Hepatocyte (in vitro differentiated cells): ENCODE results near the gene GNAT2. TPM values are rescaled to one million over a fixed set of nuclear protein-coding genes. Genes with fewer than 3 reads are reported as not detected.

Experiments
- DNase-seq: peaks from one replicate; pipeline ENCODE4 v3.0.0-alpha.2; 2016; ENCODE audit warnings: low spot score
- H2AFZ ChIP-seq: fragments of 200-600 bp; sonication (generic); 2 replicates; pipeline ENCODE4 v1.6.0; 2016; ENCODE audit warnings: antibody characterized with exemption, mild to moderate bottlenecking
- H3K27ac ChIP-seq: fragments of 200-600 bp; sonication (generic); 2 replicates; pipeline ENCODE4 v1.5.1; 2016; ENCODE audit warnings: mild to moderate bottlenecking
- H3K27me3 ChIP-seq: fragments of 200-600 bp; sonication (generic); 2 replicates; pipeline ENCODE4 v1.6.1; 2016
- H3K36me3 ChIP-seq: fragments of 200-600 bp; sonication (generic); replicated peaks from 2 replicates; pipeline ENCODE4 v1.5.1; 2016; ENCODE audit warnings: low read depth; ENCODE audit not compliant: insufficient read depth
- H3K4me1 ChIP-seq: fragments of 200-600 bp; sonication (generic); 2 replicates; pipeline ENCODE4 v1.5.1; 2016; ENCODE audit warnings: mild to moderate bottlenecking, moderate library complexity; ENCODE audit not compliant: insufficient read depth
- H3K4me2 ChIP-seq: fragments of 200-600 bp; sonication (generic); 2 replicates; pipeline ENCODE4 v1.6.0; 2016
- H3K4me3 ChIP-seq: fragments of 200-600 bp; sonication (generic); 2 replicates; pipeline ENCODE4 v1.5.1; 2016; ENCODE audit warnings: mild to moderate bottlenecking
- H3K79me2 ChIP-seq: fragments of 200-600 bp; sonication (generic); 2 replicates; pipeline ENCODE4 v1.6.0; 2017; ENCODE audit warnings: mild to moderate bottlenecking
- H3K9me2 ChIP-seq: fragments of 200-600 bp; sonication (generic); replicated peaks from 2 replicates; pipeline ENCODE4 v1.6.0; 2017; ENCODE audit warnings: mild to moderate bottlenecking; ENCODE audit not compliant: insufficient read depth
- H3K9me3 ChIP-seq: fragments of 200-600 bp; sonication (generic); 2 replicates; pipeline ENCODE4 v1.5.1; 2016; ENCODE audit warnings: low read depth, mild to moderate bottlenecking
- H4K20me1 ChIP-seq: fragments of 200-600 bp; sonication (generic); 2 replicates; pipeline ENCODE4 v1.6.0; 2016; ENCODE audit warnings: mild to moderate bottlenecking; ENCODE audit not compliant: insufficient read depth, poor library complexity, severe bottlenecking
- EZH2 ChIP-seq: fragments of 200-600 bp; sonication (generic); IDR thresholded peaks from 2 replicates; pipeline ENCODE4 v1.6.1; 2016; ENCODE audit warnings: antibody characterized with exemption, mild to moderate bottlenecking, borderline replicate concordance
- EZH2phosphoT487 ChIP-seq: fragments of 200-600 bp; sonication (generic); IDR thresholded peaks from one replicate; pipeline ENCODE4 v1.6.1; 2018; ENCODE audit warnings: antibody characterized with exemption, mild to moderate bottlenecking, low read depth, moderate library complexity; ENCODE audit not compliant: unreplicated experiment, severe bottlenecking
- WGBS: methylation state at CpG from one replicate; pipeline ENCODE4 v1.1.6; 2016; ENCODE audit warnings: low lambda C conversion rate; ENCODE audit errors: missing lambda C conversion rate; 5-methylcytosine and 5-hydroxymethylcytosine counted together
- polyA plus RNA-seq: library from polyadenylated mRNA; unstranded; fragments of >200 nt; fragmentation: Nextera tagmentation; extraction: Ambion mirVana; gene quantifications from 2 replicates; pipeline ENCODE4 v1.2.1, GENCODE V29; 2016
- total RNA-seq: library from RNA; depleted of rRNA; stranded (reverse); fragments of >200 nt; gene quantifications from 2 replicates; pipeline ENCODE4 v1.2.3, GENCODE V29; 2014
- TF ChIP-seq, protein P1 (sequence below): fragments of 200-600 bp; sonication (generic); IDR thresholded peaks from 2 replicates; pipeline ENCODE4 v1.5.1; 2016; ENCODE audit warnings: antibody characterized with exemption, mild to moderate bottlenecking; ENCODE audit not compliant: poor library complexity

The GNAT2 gene
- total and polyA plus RNA-seq, 2 experiments from 2014 or later = 0.18 TPM; not detected in 1

DNA sequence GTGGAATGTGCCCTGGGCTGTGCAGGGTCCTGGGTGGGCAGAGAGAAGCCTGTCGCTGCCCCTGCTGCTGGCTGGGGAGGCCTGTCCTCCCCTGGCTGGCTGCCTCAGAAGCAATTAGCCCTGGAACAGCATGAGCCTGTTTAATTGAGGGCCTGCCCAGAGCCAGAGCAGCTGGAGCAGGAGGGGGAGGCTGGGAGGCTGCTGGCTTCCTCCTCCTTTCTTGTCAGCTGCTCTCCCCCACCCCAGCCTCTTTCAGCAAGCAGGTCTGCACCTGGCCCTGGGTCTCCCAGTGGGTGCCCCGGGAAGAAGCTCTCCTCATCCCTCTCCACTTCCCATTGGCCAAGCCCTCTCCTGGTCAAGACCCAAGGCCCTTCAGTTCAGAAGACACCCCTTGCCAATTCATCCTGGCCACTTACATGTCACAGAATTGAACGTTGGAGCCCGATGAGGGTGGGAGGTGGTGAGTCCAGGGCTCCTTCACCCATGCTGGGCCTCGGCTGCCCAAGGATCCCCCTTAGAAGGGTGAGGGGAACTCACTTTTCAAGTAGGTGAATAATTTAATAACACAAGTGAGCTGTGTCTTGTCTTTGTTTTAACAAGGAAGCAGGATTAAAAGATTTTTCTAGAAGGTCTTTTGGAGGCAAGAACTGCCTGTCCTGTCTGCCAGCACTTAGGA lies 13.4 kb upstream of the GNAT2 start:
- Histone ChIP-seq H3K4me1 (peaks cover 13% of the 10 kb centered on the region), H2AFZ (no peak overlapping the region), H3K27ac (peak overlapping the region; percentile 48), H4K20me1 (no peaks in the 10 kb centered on the region), H3K27me3 (no peaks in the 10 kb centered on the region), H3K9me2 (no peaks in the 10 kb centered on the region), H3K4me2 (no peak overlapping the region), H3K9me3 (no peaks in the 10 kb centered on the region), H3K36me3 (no peaks in the 10 kb centered on the region), H3K4me3 (no peak overlapping the region), H3K79me2 (no peaks in the 10 kb centered on the region)
- TF ChIP-seq EZH2 (no peak), EZH2phosphoT487 (no peak)
- TF ChIP-seq, protein P1, sequence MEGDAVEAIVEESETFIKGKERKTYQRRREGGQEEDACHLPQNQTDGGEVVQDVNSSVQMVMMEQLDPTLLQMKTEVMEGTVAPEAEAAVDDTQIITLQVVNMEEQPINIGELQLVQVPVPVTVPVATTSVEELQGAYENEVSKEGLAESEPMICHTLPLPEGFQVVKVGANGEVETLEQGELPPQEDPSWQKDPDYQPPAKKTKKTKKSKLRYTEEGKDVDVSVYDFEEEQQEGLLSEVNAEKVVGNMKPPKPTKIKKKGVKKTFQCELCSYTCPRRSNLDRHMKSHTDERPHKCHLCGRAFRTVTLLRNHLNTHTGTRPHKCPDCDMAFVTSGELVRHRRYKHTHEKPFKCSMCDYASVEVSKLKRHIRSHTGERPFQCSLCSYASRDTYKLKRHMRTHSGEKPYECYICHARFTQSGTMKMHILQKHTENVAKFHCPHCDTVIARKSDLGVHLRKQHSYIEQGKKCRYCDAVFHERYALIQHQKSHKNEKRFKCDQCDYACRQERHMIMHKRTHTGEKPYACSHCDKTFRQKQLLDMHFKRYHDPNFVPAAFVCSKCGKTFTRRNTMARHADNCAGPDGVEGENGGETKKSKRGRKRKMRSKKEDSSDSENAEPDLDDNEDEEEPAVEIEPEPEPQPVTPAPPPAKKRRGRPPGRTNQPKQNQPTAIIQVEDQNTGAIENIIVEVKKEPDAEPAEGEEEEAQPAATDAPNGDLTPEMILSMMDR = no peak
- DNase-seq = no peak
- WGBS = 81% methylated on average over 5 of the region's 5 CpGs

DNA sequence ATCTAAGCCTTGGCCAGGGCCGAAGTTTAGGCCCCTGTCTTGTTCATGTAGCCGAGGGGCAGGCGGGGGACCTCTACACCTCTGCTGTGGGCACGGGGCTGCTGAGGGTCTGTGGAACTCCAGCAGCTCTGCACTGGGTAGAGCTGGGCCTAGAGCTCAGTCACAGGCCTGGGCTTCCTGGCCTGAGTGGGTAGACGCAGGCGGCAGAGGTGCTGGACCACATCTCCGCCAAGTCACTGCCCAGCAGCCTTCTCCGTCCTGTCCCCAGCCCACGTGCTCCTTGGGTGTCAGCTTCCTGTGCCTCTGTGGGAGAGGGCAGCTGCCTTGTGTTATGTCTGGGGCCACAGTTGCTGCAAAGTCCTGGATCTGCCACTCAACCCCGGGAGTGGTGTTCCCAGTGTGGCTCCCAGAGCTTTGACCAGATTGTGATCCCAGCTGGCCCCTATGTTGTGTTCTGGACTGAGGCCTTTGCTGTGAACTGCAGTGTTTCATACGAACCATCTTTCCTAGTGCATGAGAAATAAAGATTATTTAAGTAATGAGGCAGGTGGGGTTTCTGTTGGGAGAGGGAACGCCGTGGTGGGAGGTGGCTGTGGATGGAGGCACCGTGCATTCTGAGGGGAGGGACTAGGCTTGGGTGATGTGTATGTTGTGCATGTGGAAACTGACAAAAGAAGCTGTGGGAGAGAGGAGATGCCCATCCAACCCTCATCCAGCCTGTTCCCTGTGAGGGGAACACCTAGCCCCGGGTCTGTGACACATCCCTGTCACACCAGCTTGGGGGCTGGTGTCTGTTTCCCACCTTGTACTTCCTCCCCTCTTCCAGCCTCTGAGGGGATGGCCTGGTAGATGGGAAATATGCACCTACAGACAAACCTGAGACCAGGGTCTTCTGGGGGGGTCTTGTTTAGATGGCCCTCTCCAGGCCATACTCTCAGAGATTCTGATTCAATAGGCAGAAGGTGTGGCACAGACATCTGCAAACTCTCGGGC lies 12.4 kb upstream of the GNAT2 start:
- Histone ChIP-seq H3K79me2 (no peaks in the 10 kb centered on the region), H3K9me2 (no peaks in the 10 kb centered on the region), H3K4me2 (no peak overlapping the region), H4K20me1 (no peaks in the 10 kb centered on the region), H3K4me1 (peaks cover 13% of the 10 kb centered on the region), H2AFZ (no peak overlapping the region), H3K9me3 (no peaks in the 10 kb centered on the region), H3K4me3 (no peak overlapping the region), H3K36me3 (no peaks in the 10 kb centered on the region), H3K27me3 (no peaks in the 10 kb centered on the region), H3K27ac (no peak overlapping the region)
- TF ChIP-seq EZH2 = no peak
- TF ChIP-seq, protein P1 = no peak
- no peak for TF ChIP-seq EZH2phosphoT487
- WGBS = 92% methylated on average over 16 of the region's 16 CpGs
- no peak for DNase-seq

DNA sequence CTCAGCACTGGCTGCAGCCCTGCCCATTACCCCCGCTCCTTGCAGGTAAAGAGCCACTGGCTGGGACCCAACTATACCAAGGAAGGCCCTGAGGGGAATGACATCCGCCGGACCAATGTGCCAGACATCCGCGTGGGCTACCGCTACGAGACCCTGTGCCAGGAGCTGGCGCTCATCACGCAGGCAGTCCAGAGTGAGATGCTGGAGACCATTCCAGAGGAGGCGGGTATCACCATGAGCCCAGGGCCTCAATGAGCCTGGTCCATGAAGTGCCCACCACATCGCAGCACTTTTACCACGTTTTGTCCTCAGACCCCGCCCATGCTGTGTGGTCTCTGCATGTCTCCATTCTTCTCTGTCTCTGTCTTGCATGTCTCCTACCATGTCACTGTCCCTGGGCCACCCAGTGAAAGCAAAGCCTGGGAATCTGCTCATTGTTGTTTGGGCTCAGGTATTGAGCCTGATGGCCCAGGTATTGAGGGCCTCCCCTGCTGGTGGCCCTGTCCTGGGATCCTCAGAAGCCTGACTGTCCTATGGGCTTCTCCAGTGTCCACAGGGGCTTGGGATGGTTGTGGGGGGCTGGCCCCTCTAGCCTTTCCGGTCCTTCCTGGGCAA lies 11.6 kb upstream of the GNAT2 start:
- Histone ChIP-seq H3K36me3 (no peaks in the 10 kb centered on the region), H3K27ac (no peak overlapping the region), H2AFZ (no peak overlapping the region), H4K20me1 (no peaks in the 10 kb centered on the region), H3K4me2 (no peak overlapping the region), H3K4me3 (no peak overlapping the region), H3K27me3 (no peaks in the 10 kb centered on the region), H3K9me3 (no peaks in the 10 kb centered on the region), H3K79me2 (no peaks in the 10 kb centered on the region), H3K4me1 (peaks cover 8% of the 10 kb centered on the region), H3K9me2 (no peaks in the 10 kb centered on the region)
- no peak for DNase-seq
- WGBS = 97% methylated on average over 14 of the region's 14 CpGs
- no peak for TF ChIP-seq EZH2
- TF ChIP-seq, protein P1 = no peak
- TF ChIP-seq EZH2phosphoT487 = no peak
